ENCODE measurements around the gene ARMH2.

Gene ARMH2

GRCh38 chr6:24831771-24832716 is 33.3 kb upstream of the ARMH2 start:
- no peaks in the 10 kb centered on the region for H3K27me3 ChIP-seq (ENCODE audit: control insufficient read depth, insufficient read depth, low read length)
- peaks cover 18% of the 10 kb centered on the region for H3K4me1 ChIP-seq (ENCODE audit: control insufficient read depth, insufficient read depth, low read length)
- H3K4me2 ChIP-seq (ENCODE audit: low read length): peak overlapping the region; percentile 45
- H3K36me3 ChIP-seq (ENCODE audit: insufficient read depth, low read length): no peaks in the 10 kb centered on the region
- no peak overlapping the region for H3K4me3 ChIP-seq (ENCODE audit: low read length)
- H3K9ac ChIP-seq (ENCODE audit: low read depth, low read length): no peak overlapping the region
- H3K9me3 ChIP-seq (replicated peaks; ENCODE audit: low read length): no peaks in the 10 kb centered on the region

GRCh38 chr6:24829657-24830056 is 30.9 kb upstream of the ARMH2 start:
- no peaks in the 10 kb centered on the region for H3K27me3 ChIP-seq (ENCODE audit: control insufficient read depth, insufficient read depth, low read length)
- no peak overlapping the region for H3K4me3 ChIP-seq (ENCODE audit: low read length)
- H3K36me3 ChIP-seq (ENCODE audit: insufficient read depth, low read length): no peaks in the 10 kb centered on the region
- H3K4me2 ChIP-seq (ENCODE audit: low read length): no peak overlapping the region
- no peaks in the 10 kb centered on the region for H3K9me3 ChIP-seq (replicated peaks; ENCODE audit: low read length)
- H3K9ac ChIP-seq (ENCODE audit: low read depth, low read length): no peak overlapping the region
- H3K4me1 ChIP-seq (ENCODE audit: control insufficient read depth, insufficient read depth, low read length): peaks cover 18% of the 10 kb centered on the region

- Histone ChIP-seq H3K4me3 (ENCODE audit: low read length) (no peak overlapping the region), H3K9ac (ENCODE audit: low read depth, low read length) (no peak overlapping the region), H3K36me3 (ENCODE audit: insufficient read depth, low read length) (no peaks in the 10 kb centered on the region), H3K4me1 (ENCODE audit: control insufficient read depth, insufficient read depth, low read length) (peaks cover 18% of the 10 kb centered on the region), H3K27me3 (ENCODE audit: control insufficient read depth, insufficient read depth, low read length) (no peaks in the 10 kb centered on the region), H3K9me3 (replicated peaks; ENCODE audit: low read length) (no peaks in the 10 kb centered on the region), H3K4me2 (ENCODE audit: low read length) (no peak overlapping the region)
Observed at GRCh38 chr6:24827970-24828369, 29.3 kb upstream of the ARMH2 start.

- H3K4me2 ChIP-seq (ENCODE audit: low read length): no peak overlapping the region
- H3K4me3 ChIP-seq (ENCODE audit: low read length): no peak overlapping the region
- H3K4me1 ChIP-seq (ENCODE audit: control insufficient read depth, insufficient read depth, low read length): peaks cover 13% of the 10 kb centered on the region
- no peaks in the 10 kb centered on the region for H3K27me3 ChIP-seq (ENCODE audit: control insufficient read depth, insufficient read depth, low read length)
- H3K36me3 ChIP-seq (ENCODE audit: insufficient read depth, low read length): no peaks in the 10 kb centered on the region
- no peak overlapping the region for H3K9ac ChIP-seq (ENCODE audit: low read depth, low read length)
- H3K9me3 ChIP-seq (replicated peaks; ENCODE audit: low read length): no peaks in the 10 kb centered on the region
Observed at GRCh38 chr6:24827162-24827561, 28.4 kb upstream of the ARMH2 start.

- H3K4me2 ChIP-seq (ENCODE audit: low read length): no peak overlapping the region
- no peaks in the 10 kb centered on the region for H3K9me3 ChIP-seq (replicated peaks; ENCODE audit: low read length)
- no peak overlapping the region for H3K4me3 ChIP-seq (ENCODE audit: low read length)
- no peaks in the 10 kb centered on the region for H3K27me3 ChIP-seq (ENCODE audit: control insufficient read depth, insufficient read depth, low read length)
- H3K9ac ChIP-seq (ENCODE audit: low read depth, low read length): no peak overlapping the region
- H3K36me3 ChIP-seq (ENCODE audit: insufficient read depth, low read length): no peaks in the 10 kb centered on the region
- H3K4me1 ChIP-seq (ENCODE audit: control insufficient read depth, insufficient read depth, low read length): peaks cover 3% of the 10 kb centered on the region
Observed at GRCh38 chr6:24825130-24825630, 26.5 kb upstream of the ARMH2 start.

GRCh38 chr6:24824142-24824938 is 25.6 kb upstream of the ARMH2 start:
- Histone ChIP-seq H3K36me3 (ENCODE audit: insufficient read depth, low read length) (no peaks in the 10 kb centered on the region), H3K9me3 (replicated peaks; ENCODE audit: low read length) (no peaks in the 10 kb centered on the region), H3K4me3 (ENCODE audit: low read length) (no peak overlapping the region), H3K9ac (ENCODE audit: low read depth, low read length) (no peak overlapping the region), H3K4me1 (ENCODE audit: control insufficient read depth, insufficient read depth, low read length) (peaks cover 3% of the 10 kb centered on the region), H3K27me3 (ENCODE audit: control insufficient read depth, insufficient read depth, low read length) (no peaks in the 10 kb centered on the region), H3K4me2 (ENCODE audit: low read length) (no peak overlapping the region)

GRCh38 chr6:24823185-24823584 is 24.5 kb upstream of the ARMH2 start:
- no peak overlapping the region for H3K4me2 ChIP-seq (ENCODE audit: low read length)
- no peak overlapping the region for H3K4me3 ChIP-seq (ENCODE audit: low read length)
- H3K36me3 ChIP-seq (ENCODE audit: insufficient read depth, low read length): no peaks in the 10 kb centered on the region
- no peaks in the 10 kb centered on the region for H3K9me3 ChIP-seq (replicated peaks; ENCODE audit: low read length)
- H3K4me1 ChIP-seq (ENCODE audit: control insufficient read depth, insufficient read depth, low read length): peaks cover 3% of the 10 kb centered on the region
- H3K9ac ChIP-seq (ENCODE audit: low read depth, low read length): no peak overlapping the region
- no peaks in the 10 kb centered on the region for H3K27me3 ChIP-seq (ENCODE audit: control insufficient read depth, insufficient read depth, low read length)

GRCh38 chr6:24822696-24823095 is 24.0 kb upstream of the ARMH2 start:
- Histone ChIP-seq H3K9ac (ENCODE audit: low read depth, low read length) (no peak overlapping the region), H3K4me2 (ENCODE audit: low read length) (no peak overlapping the region), H3K9me3 (replicated peaks; ENCODE audit: low read length) (no peaks in the 10 kb centered on the region), H3K27me3 (ENCODE audit: control insufficient read depth, insufficient read depth, low read length) (no peaks in the 10 kb centered on the region), H3K4me3 (ENCODE audit: low read length) (no peak overlapping the region), H3K4me1 (ENCODE audit: control insufficient read depth, insufficient read depth, low read length) (peaks cover 3% of the 10 kb centered on the region), H3K36me3 (ENCODE audit: insufficient read depth, low read length) (no peaks in the 10 kb centered on the region)

- Histone ChIP-seq H3K4me1 (ENCODE audit: control insufficient read depth, insufficient read depth, low read length) (peaks cover 3% of the 10 kb centered on the region), H3K4me2 (ENCODE audit: low read length) (no peak overlapping the region), H3K27me3 (ENCODE audit: control insufficient read depth, insufficient read depth, low read length) (no peaks in the 10 kb centered on the region), H3K4me3 (ENCODE audit: low read length) (no peak overlapping the region), H3K9me3 (replicated peaks; ENCODE audit: low read length) (no peaks in the 10 kb centered on the region), H3K36me3 (ENCODE audit: insufficient read depth, low read length) (no peaks in the 10 kb centered on the region), H3K9ac (ENCODE audit: low read depth, low read length) (no peak overlapping the region)
Observed at GRCh38 chr6:24821860-24822444, 23.2 kb upstream of the ARMH2 start.

- Histone ChIP-seq H3K4me3 (ENCODE audit: low read length) (no peak overlapping the region), H3K4me2 (ENCODE audit: low read length) (no peak overlapping the region), H3K4me1 (ENCODE audit: control insufficient read depth, insufficient read depth, low read length) (peaks cover 3% of the 10 kb centered on the region), H3K27me3 (ENCODE audit: control insufficient read depth, insufficient read depth, low read length) (no peaks in the 10 kb centered on the region), H3K9ac (ENCODE audit: low read depth, low read length) (no peak overlapping the region), H3K9me3 (replicated peaks; ENCODE audit: low read length) (no peaks in the 10 kb centered on the region), H3K36me3 (ENCODE audit: insufficient read depth, low read length) (no peaks in the 10 kb centered on the region)
Observed at GRCh38 chr6:24818346-24818745, 19.6 kb upstream of the ARMH2 start.

- H3K4me1 ChIP-seq (ENCODE audit: control insufficient read depth, insufficient read depth, low read length): no peaks in the 10 kb centered on the region
- H3K4me2 ChIP-seq (ENCODE audit: low read length): no peak overlapping the region
- no peaks in the 10 kb centered on the region for H3K36me3 ChIP-seq (ENCODE audit: insufficient read depth, low read length)
- no peaks in the 10 kb centered on the region for H3K9me3 ChIP-seq (replicated peaks; ENCODE audit: low read length)
- H3K9ac ChIP-seq (ENCODE audit: low read depth, low read length): no peak overlapping the region
- no peak overlapping the region for H3K4me3 ChIP-seq (ENCODE audit: low read length)
- no peaks in the 10 kb centered on the region for H3K27me3 ChIP-seq (ENCODE audit: control insufficient read depth, insufficient read depth, low read length)
Observed at GRCh38 chr6:24809728-24810127, 11.0 kb upstream of the ARMH2 start.

Data from skeletal muscle satellite cell (primary cell).